Myocyte (in vitro differentiated cells): Measurements from ENCODE around the gene MGA. TPM values are rescaled to one million over a fixed set of nuclear protein-coding genes. Genes with fewer than 3 reads are reported as not detected.

Source experiments
- DNase-seq: peaks from one replicate; pipeline ENCODE4 v3.0.0-alpha.2; 2012; ENCODE audit warnings: low read depth
- total RNA-seq: library from RNA; depleted of rRNA; stranded (reverse); fragments of >200 nt; gene quantifications from 2 replicates; pipeline ENCODE4 v1.2.3, GENCODE V29; 2014

Gene MGA
- total RNA-seq, 1 donor from 2014 or later, result 27.5 TPM

GRCh38 chr15:41780266-41780665 lies 120.1 kb downstream of the MGA start:
- DNase-seq, result no peak

- DNase-seq, result no peak
Observed at GRCh38 chr15:41780727-41781126, 120.5 kb downstream of the MGA start.

GRCh38 chr15:41782371-41783282 lies 122.4 kb downstream of the MGA start:
- DNase-seq, result peak; percentile 78

GRCh38 chr15:41783296-41783695 lies 123.1 kb downstream of the MGA start:
- no peak for DNase-seq

- no peak for DNase-seq
Observed at GRCh38 chr15:41788262-41788661, 128.1 kb downstream of the MGA start.

GRCh38 chr15:41789236-41789635 lies 129.0 kb downstream of the MGA start:
- DNase-seq, result no peak

GRCh38 chr15:41789662-41790061 lies 129.5 kb downstream of the MGA start:
- DNase-seq, result no peak

- no peak for DNase-seq
Observed at GRCh38 chr15:41790169-41790568, 130.0 kb downstream of the MGA start.

GRCh38 chr15:41790756-41791546 lies 130.7 kb downstream of the MGA start:
- DNase-seq, result peak; percentile 61

GRCh38 chr15:41791547-41791937 lies 131.3 kb downstream of the MGA start:
- no peak for DNase-seq

- peak; percentile 61 for DNase-seq
Observed at GRCh38 chr15:41792000-41792637, 131.9 kb downstream of the MGA start.

GRCh38 chr15:41794081-41794480 lies 133.9 kb downstream of the MGA start:
- no peak for DNase-seq

GRCh38 chr15:41795996-41796856 lies 136.0 kb downstream of the MGA start:
- DNase-seq, result no peak

- peak; percentile 38 for DNase-seq
Observed at GRCh38 chr15:41797201-41797944, 137.2 kb downstream of the MGA start.

GRCh38 chr15:41798607-41799487 lies 138.6 kb downstream of the MGA start:
- DNase-seq, result no peak

GRCh38 chr15:41799488-41799805 lies 139.2 kb downstream of the MGA start:
- no peak for DNase-seq

GRCh38 chr15:41801185-41801584 lies 141.0 kb downstream of the MGA start:
- no peak for DNase-seq

- no peak for DNase-seq
Observed at GRCh38 chr15:41801850-41802455, 141.7 kb downstream of the MGA start.

GRCh38 chr15:41804361-41804760 lies 144.2 kb downstream of the MGA start:
- no peak for DNase-seq
